Epithelial cell of prostate (primary cell): Measurements from ENCODE around the gene GZMM.

ENCODE experiments used
- DNase-seq: peaks from one replicate; pipeline ENCODE4 v3.0.0-alpha.2; 2011; ENCODE audit warnings: low read depth, low spot score
- H3K27ac ChIP-seq: fragments of 450-650 bp; 2 replicates; pipeline ENCODE4 v1.5.1; 2017; ENCODE audit warnings: mild to moderate bottlenecking

The GZMM gene

GRCh38 chr19:543910-544608, at the start of gene GZMM:
TSS of gene GZMM (plus strand) at chr19:544053. CDS start at chr19:544072, 19 bp downstream.
- no peak within 1 kb of the TSS for H3K27ac ChIP-seq
- no peak for DNase-seq

GRCh38 chr19:494171-495080, 49.4 kb upstream of the GZMM start:
- no peak for DNase-seq
- H3K27ac ChIP-seq: no peak overlapping the region

GRCh38 chr19:495081-495401, 48.8 kb upstream of the GZMM start:
- no peak for DNase-seq
- H3K27ac ChIP-seq: no peak overlapping the region

- DNase-seq: no peak
- H3K27ac ChIP-seq: no peak overlapping the region
Measured at GRCh38 chr19:495402-496111, 48.3 kb upstream of the GZMM start.

GRCh38 chr19:496112-496665, 47.7 kb upstream of the GZMM start, which contains the start of gene MADCAM1:
TSS of gene MADCAM1 (plus strand) at chr19:496486. CDS start at chr19:496500, 14 bp downstream.
- DNase-seq: no peak
- H3K27ac ChIP-seq: no peak within 1 kb of the TSS

- H3K27ac ChIP-seq: no peak overlapping the region
- no peak for DNase-seq
Measured at GRCh38 chr19:496986-497385, 46.9 kb upstream of the GZMM start.

- H3K27ac ChIP-seq: no peak overlapping the region
- DNase-seq: no peak
Measured at GRCh38 chr19:497491-497868, 46.4 kb upstream of the GZMM start.

- no peak overlapping the region for H3K27ac ChIP-seq
- DNase-seq: no peak
Measured at GRCh38 chr19:497869-498510, 45.9 kb upstream of the GZMM start.

GRCh38 chr19:498511-498891, 45.4 kb upstream of the GZMM start:
- DNase-seq: no peak
- no peak overlapping the region for H3K27ac ChIP-seq

GRCh38 chr19:498977-499623, 44.8 kb upstream of the GZMM start:
- no peak overlapping the region for H3K27ac ChIP-seq
- DNase-seq: no peak

- H3K27ac ChIP-seq: no peak overlapping the region
- DNase-seq: no peak
Measured at GRCh38 chr19:501646-502045, 42.2 kb upstream of the GZMM start.

GRCh38 chr19:504616-505015, 39.2 kb upstream of the GZMM start:
- no peak overlapping the region for H3K27ac ChIP-seq
- DNase-seq: no peak

GRCh38 chr19:506404-507285, 37.2 kb upstream of the GZMM start:
- no peak for DNase-seq
- peak overlapping the region; percentile 90 for H3K27ac ChIP-seq

GRCh38 chr19:507286-508203, 36.3 kb upstream of the GZMM start, which contains the start of gene TPGS1:
TSS of gene TPGS1 (plus strand) at chr19:507497. CDS start at chr19:507507, 10 bp downstream.
- DNase-seq: peak; percentile 99
- H3K27ac ChIP-seq: peak within 1 kb of the TSS; percentile 90

GRCh38 chr19:508204-509150, 35.4 kb upstream of the GZMM start:
- DNase-seq: no peak
- no peak overlapping the region for H3K27ac ChIP-seq

- no peak for DNase-seq
- peak overlapping the region; percentile 51 for H3K27ac ChIP-seq
Measured at GRCh38 chr19:510606-511100, 33.2 kb upstream of the GZMM start.
